ENCODE data around the gene CFAP119. TPM values are rescaled to one million over a fixed set of nuclear protein-coding genes. Genes with fewer than 3 reads are reported as not detected.

CFAP119 gene
- total RNA-seq, 1 donor from 2014 or later, result 5.2 TPM

GRCh38 chr16:30775392-30776188, 13.7 kb upstream of the CFAP119 start:
- H3K4me3 Mint-ChIP-seq (ENCODE audit: unreplicated experiment), result peak overlapping the region; percentile 92
- H3K27ac Mint-ChIP-seq (ENCODE audit: unreplicated experiment), result peak overlapping the region; percentile 48
- peaks cover 14% of the 10 kb centered on the region for H3K4me1 Mint-ChIP-seq (ENCODE audit: unreplicated experiment)
- TF ChIP-seq CTCF (IDR thresholded peaks at IDR 0.05; ENCODE audit: unreplicated experiment), result no peak
- peaks cover 33% of the 10 kb centered on the region for H3K36me3 Mint-ChIP-seq (ENCODE audit: low read depth, unreplicated experiment)
- DNase-seq (ENCODE audit: low spot score), result peak; percentile 77
- peaks cover 15% of the 10 kb centered on the region for H3K27me3 Mint-ChIP-seq (ENCODE audit: unreplicated experiment)
- no peaks in the 10 kb centered on the region for H3K9me3 Mint-ChIP-seq (ENCODE audit: unreplicated experiment)

- no peak for DNase-seq (ENCODE audit: low spot score)
- peaks cover 15% of the 10 kb centered on the region for H3K27me3 Mint-ChIP-seq (ENCODE audit: unreplicated experiment)
- H3K4me1 Mint-ChIP-seq (ENCODE audit: unreplicated experiment), result peaks cover 14% of the 10 kb centered on the region
- peak overlapping the region; percentile 92 for H3K4me3 Mint-ChIP-seq (ENCODE audit: unreplicated experiment)
- no peaks in the 10 kb centered on the region for H3K9me3 Mint-ChIP-seq (ENCODE audit: unreplicated experiment)
- H3K36me3 Mint-ChIP-seq (ENCODE audit: low read depth, unreplicated experiment), result peaks cover 33% of the 10 kb centered on the region
- no peak for TF ChIP-seq CTCF (IDR thresholded peaks at IDR 0.05; ENCODE audit: unreplicated experiment)
- H3K27ac Mint-ChIP-seq (ENCODE audit: unreplicated experiment), result peak overlapping the region; percentile 36
These were observed 13.2 kb upstream of the CFAP119 start for GRCh38 chr16:30775131-30775391.

GRCh38 chr16:30774367-30775130, 12.7 kb upstream of the CFAP119 start:
- peak overlapping the region; percentile 36 for H3K27ac Mint-ChIP-seq (ENCODE audit: unreplicated experiment)
- no peak for DNase-seq (ENCODE audit: low spot score)
- TF ChIP-seq CTCF (IDR thresholded peaks at IDR 0.05; ENCODE audit: unreplicated experiment), result no peak
- peaks cover 34% of the 10 kb centered on the region for H3K36me3 Mint-ChIP-seq (ENCODE audit: low read depth, unreplicated experiment)
- peak overlapping the region; percentile 92 for H3K4me3 Mint-ChIP-seq (ENCODE audit: unreplicated experiment)
- no peaks in the 10 kb centered on the region for H3K9me3 Mint-ChIP-seq (ENCODE audit: unreplicated experiment)
- H3K27me3 Mint-ChIP-seq (ENCODE audit: unreplicated experiment), result peaks cover 15% of the 10 kb centered on the region
- peaks cover 14% of the 10 kb centered on the region for H3K4me1 Mint-ChIP-seq (ENCODE audit: unreplicated experiment)

GRCh38 chr16:30773826-30774225, 12.0 kb upstream of the CFAP119 start:
- no peaks in the 10 kb centered on the region for H3K9me3 Mint-ChIP-seq (ENCODE audit: unreplicated experiment)
- no peak overlapping the region for H3K4me3 Mint-ChIP-seq (ENCODE audit: unreplicated experiment)
- no peak for DNase-seq (ENCODE audit: low spot score)
- peaks cover 13% of the 10 kb centered on the region for H3K27me3 Mint-ChIP-seq (ENCODE audit: unreplicated experiment)
- peaks cover 14% of the 10 kb centered on the region for H3K4me1 Mint-ChIP-seq (ENCODE audit: unreplicated experiment)
- no peak for TF ChIP-seq CTCF (IDR thresholded peaks at IDR 0.05; ENCODE audit: unreplicated experiment)
- no peak overlapping the region for H3K27ac Mint-ChIP-seq (ENCODE audit: unreplicated experiment)
- peaks cover 39% of the 10 kb centered on the region for H3K36me3 Mint-ChIP-seq (ENCODE audit: low read depth, unreplicated experiment)

GRCh38 chr16:30771726-30772125, 9.9 kb upstream of the CFAP119 start:
- Mint-ChIP-seq H3K4me3 (ENCODE audit: unreplicated experiment) (peak overlapping the region; percentile 73), H3K27me3 (ENCODE audit: unreplicated experiment) (peaks cover 3% of the 10 kb centered on the region), H3K4me1 (ENCODE audit: unreplicated experiment) (peaks cover 7% of the 10 kb centered on the region), H3K9me3 (ENCODE audit: unreplicated experiment) (no peaks in the 10 kb centered on the region), H3K27ac (ENCODE audit: unreplicated experiment) (no peak overlapping the region), H3K36me3 (ENCODE audit: low read depth, unreplicated experiment) (peaks cover 47% of the 10 kb centered on the region)
- no peak for DNase-seq (ENCODE audit: low spot score)
- no peak for TF ChIP-seq CTCF (IDR thresholded peaks at IDR 0.05; ENCODE audit: unreplicated experiment)
